Kidney (tissue), 14 donors: Measurements from ENCODE around the gene GPR137B. TPM values are rescaled to one million over a fixed set of nuclear protein-coding genes. Genes with fewer than 3 reads are reported as not detected.

Experiments used
- DNase-seq, 5 donors: peaks; one replicate each; pipeline ENCODE4 v3.0.0-alpha.2; 2013 to 2020
- FAIRE-seq: peaks from 2 replicates; lab custom pipeline; 2012; peaks lifted over from hg19 to GRCh38; lab: Jason Lieb, UNC
- H3K27ac ChIP-seq, 2 donors: one replicate each; pipeline ENCODE4 v1.7.0; 2013; ENCODE audit warnings: low read depth in 2 of 2, low read length in 2 of 2, inconsistent platforms in 1 of 2
- H3K27me3 ChIP-seq: one replicate; pipeline ENCODE4 v1.7.1; 2013; ENCODE audit warnings: low read length, inconsistent platforms; ENCODE audit not compliant: control insufficient read depth, insufficient read depth
- H3K36me3 ChIP-seq, 3 donors: one replicate each; pipeline versions ENCODE4 v1.7.0 to v1.7.1; 2013; ENCODE audit warnings: low read length in 3 of 3, control low read depth in 1 of 3, inconsistent platforms in 1 of 3; ENCODE audit not compliant: insufficient read depth in 3 of 3, control insufficient read depth in 2 of 3
- H3K4me1 ChIP-seq, 3 donors: one replicate each; pipeline versions ENCODE4 v1.7.0 to v1.7.1; 2013; ENCODE audit warnings: low read length in 3 of 3, inconsistent platforms in 1 of 3, low read depth in 1 of 3; ENCODE audit not compliant: control insufficient read depth in 2 of 3, insufficient read depth in 2 of 3
- H3K4me3 ChIP-seq, 3 donors: one replicate each; pipeline versions ENCODE4 v1.7.0 to v1.8.1; 2013; ENCODE audit warnings: low read length in 3 of 3, control low read depth in 1 of 3, inconsistent platforms in 1 of 3
- H3K9ac ChIP-seq, 3 donors: one replicate each; pipeline versions ENCODE4 v1.7.0 to v1.7.1; 2013; ENCODE audit warnings: low read length in 3 of 3, control low read depth in 1 of 3, inconsistent platforms in 1 of 3
- H3K9me3 ChIP-seq, 3 donors: one replicate each; pipeline versions ENCODE4 v1.7.0 to v1.7.1; 2013; ENCODE audit warnings: low read length in 3 of 3, control low read depth in 1 of 3, inconsistent platforms in 1 of 3; ENCODE audit not compliant: control insufficient read depth in 2 of 3, insufficient read depth in 1 of 3
- CTCF ChIP-seq: IDR thresholded peaks from 3 replicates; pipeline ENCODE4 v1.5.1; 2012; ENCODE audit warnings: mild to moderate bottlenecking, moderate library complexity, borderline replicate concordance; ENCODE audit not compliant: insufficient read depth; ENCODE audit errors: extremely low read depth
- intact Hi-C: fragments of 100-400 bp; cut with DNase I; formaldehyde crosslinking; loops from one replicate; pipeline ENCODE4 v1.11.1; 2022
- polyA plus RNA-seq: library from polyadenylated mRNA; stranded (reverse); fragments of 350-450 nt; fragmentation: Illumina TruSeq; extraction: RNeasy Lipid Tissue Mini Kit (QIAGEN cat#74804); gene quantifications from one replicate; pipeline ENCODE4 v1.2.3, GENCODE V29; 2014; ENCODE audit warnings: low read depth, low replicate concordance; ENCODE audit not compliant: insufficient read depth
- total RNA-seq: library from RNA; stranded (reverse); fragmentation: NEBNext Ultra II Directional; extraction: Animal tissue kit (Norgen Biotek cat#: 25700); gene quantifications from one replicate; pipeline ENCODE4 v1.2.1, GENCODE V29; 2021
- donor health status: control.
- donor health status: control.
- donor health status: control.
- donor health status: control.
- donor health status: control.
- donor health status: DM: yes; HTN: yes; CAD: no.
- donor health status: Normal renal cell carcinoma (clear cell type).

GPR137B gene
- total and polyA plus RNA-seq, 2 donors from 2014 or later = 22.2 to 31.4 TPM

- no peak overlapping the region for H3K27ac ChIP-seq
- DNase-seq = no peak
Measured at GRCh38 chr1:236204656-236205055, 62.3 kb downstream of the GPR137B start.

GRCh38 chr1:236206548-236206947 is 64.2 kb downstream of the GPR137B start:
- FAIRE-seq (no peak), DNase-seq (peak in 4 of 5 donors; percentile 13 to 50 (median 40))
- Histone ChIP-seq H3K9ac (no peak overlapping the region), H3K36me3 (peaks cover 0 to 7% (median 7%) of the 10 kb centered on the region in 3 donors), H3K27me3 (no peaks in the 10 kb centered on the region), H3K9me3 (peaks cover 0 to 3% (median 2%) of the 10 kb centered on the region in 3 donors), H3K27ac (no peak overlapping the region), H3K4me3 (no peak overlapping the region), H3K4me1 (no peaks in the 10 kb centered on the region)
- intact Hi-C loops = no loop called here
- no peak for TF ChIP-seq CTCF

More at GRCh38 chr1:236204656-236205055, 62.3 kb downstream of the GPR137B start:
- intact Hi-C loops = no loop called here
- TF ChIP-seq CTCF = no peak
- no peak for FAIRE-seq
- Histone ChIP-seq H3K9me3 (peaks cover 0 to 13% (median 4%) of the 10 kb centered on the region in 3 donors), H3K36me3 (peaks cover 0 to 7% (median 7%) of the 10 kb centered on the region in 3 donors), H3K4me3 (no peak overlapping the region), H3K4me1 (no peaks in the 10 kb centered on the region), H3K27me3 (no peaks in the 10 kb centered on the region), H3K9ac (no peak overlapping the region)

GRCh38 chr1:236207121-236207520 is 64.8 kb downstream of the GPR137B start:
- FAIRE-seq (no peak), DNase-seq (peak in 1 of 5 donors; percentile 11)
- intact Hi-C loops = no loop called here
- no peak overlapping the region for H3K27ac ChIP-seq
- no peaks in the 10 kb centered on the region for H3K9me3 ChIP-seq
- no peak overlapping the region for H3K9ac ChIP-seq
- peaks cover 0 to 7% (median 7%) of the 10 kb centered on the region in 3 donors for H3K36me3 ChIP-seq
- no peak overlapping the region for H3K4me3 ChIP-seq
- H3K27me3 ChIP-seq = no peaks in the 10 kb centered on the region
- no peak for TF ChIP-seq CTCF
- H3K4me1 ChIP-seq = no peaks in the 10 kb centered on the region

GRCh38 chr1:236207569-236207968 is 65.2 kb downstream of the GPR137B start:
- Histone ChIP-seq H3K9me3 (no peaks in the 10 kb centered on the region), H3K27me3 (no peaks in the 10 kb centered on the region), H3K9ac (no peak overlapping the region), H3K4me1 (no peaks in the 10 kb centered on the region), H3K36me3 (peaks cover 0 to 7% (median 7%) of the 10 kb centered on the region in 3 donors), H3K4me3 (no peak overlapping the region), H3K27ac (no peak overlapping the region)
- FAIRE-seq (no peak), DNase-seq (no peak)
- intact Hi-C loops = no loop called here
- TF ChIP-seq CTCF = no peak
